NB4 (cell line): Measurements from ENCODE around the gene CASP10.
"Not testable (repeated sequence)": the region's sequence is repeated elsewhere in the genome, so short reads cannot be mapped to it uniquely, and the experiment has no call there.

Source experiments
- DNase-seq: peaks from one replicate; pipeline ENCODE4 v3.0.0; 2010; ENCODE audit warnings: low read depth
- H3K4me3 ChIP-seq: one replicate; pipeline ENCODE4 v1.5.1; 2011; ENCODE audit warnings: mild to moderate bottlenecking, low read depth, low read length, moderate library complexity
- CTCF ChIP-seq: IDR thresholded peaks from one replicate; pipeline ENCODE4 v1.5.1; 2012; ENCODE audit warnings: low read depth, low read length
- MAX ChIP-seq: IDR thresholded peaks from 2 replicates; pipeline ENCODE4 v1.6.1; 2011; ENCODE audit warnings: low read depth, low read length
- MYC ChIP-seq: IDR thresholded peaks from 2 replicates; pipeline ENCODE4 v1.6.1; 2011; ENCODE audit warnings: low read depth, low read length
- POLR2A ChIP-seq: IDR thresholded peaks from 2 replicates; pipeline ENCODE4 v1.6.1; 2011; ENCODE audit warnings: mild to moderate bottlenecking; ENCODE audit not compliant: insufficient read length; ENCODE audit errors: extremely low read depth

The CASP10 gene

GRCh38 chr2:201183365-201183727, 405 bp downstream of the CASP10 start:
- peak overlapping the region; percentile 78 for H3K4me3 ChIP-seq
- no peak for DNase-seq
- TF ChIP-seq CTCF, result no peak
- no peak for TF ChIP-seq MYC
- no peak for TF ChIP-seq POLR2A
- TF ChIP-seq MAX, result no peak

GRCh38 chr2:201183835-201184234, 894 bp downstream of the CASP10 start:
- peak overlapping the region; percentile 78 for H3K4me3 ChIP-seq
- DNase-seq, result peak; percentile 54

GRCh38 chr2:201184248-201184647, 1.3 kb downstream of the CASP10 start:
- H3K4me3 ChIP-seq, result peak overlapping the region; percentile 78

GRCh38 chr2:201185863-201186262, 2.9 kb downstream of the CASP10 start:
- DNase-seq, result peak; percentile 34
- H3K4me3 ChIP-seq, result no peak overlapping the region
- TF ChIP-seq MYC (no peak), CTCF (no peak), MAX (no peak)

More at GRCh38 chr2:201184248-201184647, 1.3 kb downstream of the CASP10 start:
- DNase-seq, result not testable (repeated sequence)

GRCh38 chr2:201186982-201187381, 4.0 kb downstream of the CASP10 start:
- TF ChIP-seq MAX (no peak), POLR2A (no peak), CTCF (no peak), MYC (no peak)
- DNase-seq, result no peak
- no peak overlapping the region for H3K4me3 ChIP-seq

GRCh38 chr2:201188449-201188848, 5.5 kb downstream of the CASP10 start:
- no peak for DNase-seq
- TF ChIP-seq CTCF, result no peak
- TF ChIP-seq MAX, result no peak
- TF ChIP-seq POLR2A, result no peak
- no peak for TF ChIP-seq MYC
- no peak overlapping the region for H3K4me3 ChIP-seq

- H3K4me3 ChIP-seq, result no peak overlapping the region
- DNase-seq, result peak; percentile 67
- no peak for TF ChIP-seq CTCF
- TF ChIP-seq MAX, result no peak
- no peak for TF ChIP-seq POLR2A
These were observed 8.4 kb downstream of the CASP10 start for GRCh38 chr2:201191132-201191875.
